ACC112 (cell line): ENCODE measurements around the gene RAPGEF1.
A peak's percentile ranks its signal among the peaks of the same experiment; 100 is the strongest.

Experiments
- H2AFZ ChIP-seq: fragments of 200-600 bp; sonication (generic); one replicate; pipeline ENCODE4 v1.6.0; 2017; ENCODE audit warnings: antibody characterized with exemption, low read length; ENCODE audit not compliant: unreplicated experiment
- H3K27ac ChIP-seq: fragments of 200-600 bp; sonication (generic); 2 replicates; pipeline ENCODE4 v1.5.1; 2014; ENCODE audit warnings: low read depth, mild to moderate bottlenecking, antibody characterized with exemption, low read length, moderate library complexity
- H3K27me3 ChIP-seq: fragments of 200-600 bp; sonication (generic); 2 replicates; pipeline ENCODE4 v1.6.1; 2014; ENCODE audit warnings: mild to moderate bottlenecking, antibody characterized with exemption, low read length, moderate library complexity, mixed read lengths; ENCODE audit not compliant: insufficient read depth
- H3K36me3 ChIP-seq: fragments of 200-600 bp; sonication (generic); 2 replicates; pipeline ENCODE4 v1.6.1; 2016; ENCODE audit warnings: mild to moderate bottlenecking, antibody characterized with exemption, low read length, moderate library complexity, mixed read lengths; ENCODE audit not compliant: insufficient read depth
- H3K4me1 ChIP-seq: fragments of 200-600 bp; sonication (generic); one replicate; pipeline ENCODE4 v1.6.1; 2016; ENCODE audit warnings: low read length, mixed read lengths; ENCODE audit not compliant: insufficient read depth, unreplicated experiment, control insufficient read depth
- H3K4me3 ChIP-seq: fragments of 200-600 bp; sonication (generic); 2 replicates; pipeline ENCODE4 v1.5.1; 2014; ENCODE audit warnings: mild to moderate bottlenecking, low read depth, low read length
- H3K79me2 ChIP-seq: fragments of 200-600 bp; sonication (generic); one replicate; pipeline ENCODE4 v1.6.0; 2016; ENCODE audit warnings: low read length; ENCODE audit not compliant: control insufficient read depth, unreplicated experiment, insufficient read depth

Gene RAPGEF1

GRCh38 chr9:131728546-131728910 lies 11.3 kb downstream of the RAPGEF1 start:
- Histone ChIP-seq H3K27me3 (no peaks in the 10 kb centered on the region), H3K79me2 (peaks cover 57% of the 10 kb centered on the region), H3K4me1 (peaks cover 50% of the 10 kb centered on the region), H3K4me3 (no peak overlapping the region), H3K36me3 (no peaks in the 10 kb centered on the region), H3K27ac (peak overlapping the region; percentile 41; the same call in 1 of the 2 replicates), H2AFZ (no peak overlapping the region)

DNA sequence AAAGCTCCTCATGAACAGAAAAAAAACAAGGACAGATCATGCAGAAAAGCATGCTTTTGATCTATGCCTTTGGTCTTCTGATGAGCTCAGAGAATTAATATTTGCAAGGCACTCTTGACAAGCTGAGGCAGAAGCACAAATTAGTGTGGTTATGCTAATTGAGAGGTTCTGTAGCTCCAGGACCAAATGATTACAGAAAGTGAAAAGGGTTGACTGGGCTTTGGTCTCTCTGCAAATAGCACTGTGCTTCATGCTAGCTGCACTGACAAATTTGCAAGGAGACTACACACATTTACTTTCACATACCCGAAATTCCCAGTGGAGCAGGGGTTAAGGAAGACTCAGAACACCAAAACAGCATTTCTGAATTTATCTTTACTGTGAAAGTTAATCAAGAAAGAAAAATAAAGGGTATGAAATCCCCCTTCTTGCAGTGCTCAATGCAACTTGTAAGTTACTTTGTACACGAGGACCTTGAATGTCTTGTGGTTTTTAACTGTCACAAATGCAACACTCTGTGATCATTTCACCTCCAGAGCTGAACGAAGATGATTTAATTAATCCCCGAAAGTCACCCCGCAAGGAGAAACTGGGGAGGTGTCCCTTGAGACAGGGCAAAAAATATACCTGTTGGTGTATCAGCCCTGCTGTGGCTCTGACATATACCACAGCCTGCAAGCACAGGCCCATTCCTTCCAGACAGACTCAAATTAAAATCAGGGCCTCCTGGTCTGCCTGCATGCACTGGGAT lies 11.9 kb downstream of the RAPGEF1 start:
- peaks cover 61% of the 10 kb centered on the region for H3K79me2 ChIP-seq
- H2AFZ ChIP-seq: no peak overlapping the region
- peak overlapping the region; percentile 41; the same call in 1 of the 2 replicates for H3K27ac ChIP-seq
- no peaks in the 10 kb centered on the region for H3K36me3 ChIP-seq
- peak overlapping the region; percentile 0; the same call in 1 of the 2 replicates for H3K4me3 ChIP-seq
- no peaks in the 10 kb centered on the region for H3K27me3 ChIP-seq
- H3K4me1 ChIP-seq: peaks cover 46% of the 10 kb centered on the region

DNA sequence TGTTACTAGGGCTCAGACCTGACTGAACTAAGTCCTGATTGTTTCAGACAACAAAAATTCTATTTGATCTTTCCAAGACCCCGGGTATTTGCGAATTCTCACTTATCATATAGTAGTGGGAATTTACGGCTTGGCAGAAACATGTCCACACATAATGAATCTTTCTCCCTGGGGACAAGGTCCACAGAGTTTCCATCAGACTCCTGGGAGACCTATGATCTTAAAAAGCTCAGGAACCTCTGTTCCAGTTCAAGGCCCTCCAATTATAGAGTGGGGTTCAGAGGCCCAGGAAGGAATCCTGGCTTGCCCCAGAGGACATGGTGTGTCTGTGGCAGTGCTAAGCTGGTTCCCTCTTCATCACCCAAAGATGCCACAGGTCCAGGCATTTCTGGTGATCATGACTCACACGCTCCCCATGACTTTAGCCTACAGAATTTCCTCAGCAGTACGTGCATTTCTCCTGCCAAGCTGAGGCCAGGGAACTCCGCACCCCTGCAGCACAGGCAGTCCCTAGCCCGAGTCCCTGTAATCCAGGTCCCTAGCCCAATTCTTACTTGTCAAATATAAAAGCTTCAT lies 12.6 kb downstream of the RAPGEF1 start:
- Histone ChIP-seq H3K27me3 (no peaks in the 10 kb centered on the region), H3K79me2 (peaks cover 55% of the 10 kb centered on the region), H2AFZ (no peak overlapping the region), H3K4me1 (peaks cover 39% of the 10 kb centered on the region), H3K36me3 (no peaks in the 10 kb centered on the region), H3K4me3 (peak overlapping the region; percentile 0; the same call in 1 of the 2 replicates), H3K27ac (peak overlapping the region; percentile 27; the same call in 1 of the 2 replicates)

GRCh38 chr9:131724683-131725082 lies 15.2 kb downstream of the RAPGEF1 start:
- Histone ChIP-seq H3K4me3 (no peak overlapping the region), H2AFZ (no peak overlapping the region), H3K27me3 (no peaks in the 10 kb centered on the region), H3K27ac (no peak overlapping the region), H3K4me1 (peaks cover 21% of the 10 kb centered on the region), H3K79me2 (peaks cover 50% of the 10 kb centered on the region), H3K36me3 (no peaks in the 10 kb centered on the region)

DNA sequence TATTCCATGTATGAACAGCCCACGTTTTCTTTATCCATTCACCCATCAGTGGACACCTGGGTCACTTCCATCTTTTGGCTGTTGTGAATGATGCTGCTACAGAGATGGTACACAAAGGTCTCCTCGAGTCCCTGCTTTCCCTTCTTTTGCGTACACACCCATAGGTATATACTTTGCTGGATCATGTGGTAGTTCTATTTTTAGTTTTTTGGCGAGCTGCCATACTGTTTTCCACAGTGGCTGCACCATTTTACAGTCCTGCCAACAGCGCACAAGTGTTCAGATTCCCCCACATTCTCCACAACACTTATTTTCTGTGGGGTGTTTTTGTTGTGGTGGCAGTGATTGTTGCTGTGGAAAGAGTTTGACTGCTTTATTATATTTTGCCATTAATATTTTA lies 16.2 kb downstream of the RAPGEF1 start:
- no peak overlapping the region for H3K27ac ChIP-seq

GRCh38 chr9:131722255-131722654 lies 17.6 kb downstream of the RAPGEF1 start:
- H3K27me3 ChIP-seq: no peaks in the 10 kb centered on the region
- H3K4me1 ChIP-seq: peaks cover 3% of the 10 kb centered on the region
- no peak overlapping the region for H2AFZ ChIP-seq
- H3K36me3 ChIP-seq: no peaks in the 10 kb centered on the region
- no peak overlapping the region for H3K4me3 ChIP-seq
- H3K79me2 ChIP-seq: peaks cover 45% of the 10 kb centered on the region
- H3K27ac ChIP-seq: no peak overlapping the region

More for the DNA sequence above, 16.2 kb downstream of the RAPGEF1 start:
- Histone ChIP-seq H3K4me3 (no peak overlapping the region), H2AFZ (no peak overlapping the region), H3K36me3 (no peaks in the 10 kb centered on the region), H3K4me1 (peaks cover 17% of the 10 kb centered on the region), H3K79me2 (peaks cover 46% of the 10 kb centered on the region), H3K27me3 (no peaks in the 10 kb centered on the region)

DNA sequence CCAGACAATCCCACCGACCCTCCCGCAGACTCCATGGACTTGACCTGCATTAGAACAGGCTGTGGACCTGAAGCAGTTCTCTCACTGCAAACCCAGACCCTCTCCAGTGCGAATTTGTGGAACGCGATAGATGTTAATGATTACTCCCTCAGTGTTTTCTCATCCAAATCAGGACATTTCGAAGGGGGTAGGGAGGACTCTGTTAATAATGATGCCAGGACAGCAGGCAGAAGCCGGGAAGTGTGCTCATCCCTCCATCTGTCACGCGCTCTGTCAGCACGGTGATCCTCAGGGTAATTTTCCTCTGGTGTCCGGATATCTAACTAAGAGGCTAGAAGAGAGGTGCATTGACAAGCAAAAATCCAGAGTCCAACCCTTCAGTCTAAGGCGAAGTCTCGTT lies 18.8 kb downstream of the RAPGEF1 start:
- Histone ChIP-seq H3K4me3 (no peak overlapping the region), H2AFZ (no peak overlapping the region), H3K79me2 (peaks cover 39% of the 10 kb centered on the region), H3K27ac (no peak overlapping the region), H3K27me3 (no peaks in the 10 kb centered on the region), H3K36me3 (no peaks in the 10 kb centered on the region), H3K4me1 (no peaks in the 10 kb centered on the region)

GRCh38 chr9:131720330-131720729 lies 19.5 kb downstream of the RAPGEF1 start:
- no peak overlapping the region for H2AFZ ChIP-seq
- no peaks in the 10 kb centered on the region for H3K36me3 ChIP-seq
- peaks cover under 1% of the 10 kb centered on the region for H3K4me1 ChIP-seq
- no peak overlapping the region for H3K4me3 ChIP-seq
- H3K79me2 ChIP-seq: peaks cover 36% of the 10 kb centered on the region
- H3K27me3 ChIP-seq: no peaks in the 10 kb centered on the region
- no peak overlapping the region for H3K27ac ChIP-seq

DNA sequence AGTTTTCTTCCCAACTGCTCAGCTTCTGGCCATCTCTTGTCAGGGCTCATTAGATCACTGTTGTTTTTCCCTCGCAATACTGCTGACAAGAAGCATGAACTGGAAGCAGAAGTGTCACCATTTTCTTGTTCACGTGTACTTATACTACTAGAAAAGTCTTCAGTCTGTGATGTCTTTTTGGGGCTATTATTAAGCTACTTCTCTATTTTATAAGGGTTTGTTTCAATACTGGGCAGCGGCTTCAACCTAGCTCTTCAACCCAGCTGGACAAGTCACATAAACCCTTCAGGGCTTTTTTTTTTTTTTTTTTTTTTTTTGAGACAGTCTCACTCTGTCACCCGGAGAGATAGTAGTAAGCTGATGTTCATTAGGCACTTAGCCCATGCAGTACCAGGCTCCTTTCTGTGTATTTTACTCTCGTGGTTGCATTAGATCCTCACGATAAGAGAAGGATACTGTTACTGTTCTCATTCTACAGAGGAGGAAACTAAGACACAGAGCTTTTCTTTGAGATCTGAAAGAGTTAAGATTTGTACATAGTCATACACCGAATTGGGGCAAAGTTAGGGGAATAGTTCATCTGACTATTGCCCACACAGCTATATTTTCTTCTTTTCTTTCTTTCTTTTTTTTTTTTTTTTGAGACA lies 20.5 kb downstream of the RAPGEF1 start:
- Histone ChIP-seq H3K79me2 (peaks cover 30% of the 10 kb centered on the region), H2AFZ (no peak overlapping the region), H3K4me1 (peaks cover 8% of the 10 kb centered on the region), H3K27me3 (no peaks in the 10 kb centered on the region), H3K27ac (no peak overlapping the region), H3K36me3 (no peaks in the 10 kb centered on the region), H3K4me3 (no peak overlapping the region)

- peaks cover 13% of the 10 kb centered on the region for H3K4me1 ChIP-seq
- H3K36me3 ChIP-seq: no peaks in the 10 kb centered on the region
- H3K27ac ChIP-seq: no peak overlapping the region
- H3K4me3 ChIP-seq: no peak overlapping the region
- no peaks in the 10 kb centered on the region for H3K27me3 ChIP-seq
- no peak overlapping the region for H2AFZ ChIP-seq
- peaks cover 28% of the 10 kb centered on the region for H3K79me2 ChIP-seq
Observed at GRCh38 chr9:131717719-131718460, 22.0 kb downstream of the RAPGEF1 start.
